IPS-20b (cell line): Measurements from ENCODE around the gene CHN1.
A peak's percentile ranks its signal among the peaks of the same experiment; 100 is the strongest.

Experiments
- H3K27ac ChIP-seq: one replicate; pipeline ENCODE4 v1.5.1; 2013; ENCODE audit warnings: low read length
- H3K27me3 ChIP-seq: 2 replicates; pipeline ENCODE4 v1.6.1; 2013; ENCODE audit warnings: mild to moderate bottlenecking, low read length, inconsistent platforms; ENCODE audit not compliant: insufficient read depth
- H3K36me3 ChIP-seq: 2 replicates; pipeline ENCODE4 v1.6.1; 2013; ENCODE audit warnings: low read depth, mild to moderate bottlenecking, inconsistent platforms, low read length, moderate library complexity; ENCODE audit not compliant: insufficient read depth
- H3K4me1 ChIP-seq: 2 replicates; pipeline ENCODE4 v1.6.1; 2013; ENCODE audit warnings: mild to moderate bottlenecking, control low read depth, inconsistent platforms, low read length, moderate library complexity; ENCODE audit not compliant: insufficient read depth
- H3K4me3 ChIP-seq: 2 replicates; pipeline ENCODE4 v1.5.1; 2013; ENCODE audit warnings: mild to moderate bottlenecking, low read length, inconsistent platforms
- H3K9ac ChIP-seq: 2 replicates; pipeline ENCODE4 v1.6.1; 2013; ENCODE audit warnings: low read depth, mild to moderate bottlenecking, inconsistent platforms, low read length, moderate library complexity
- H3K9me3 ChIP-seq: 2 replicates; pipeline ENCODE4 v1.6.1; 2013; ENCODE audit warnings: mild to moderate bottlenecking, low read depth, low read length, inconsistent platforms; ENCODE audit not compliant: insufficient read depth

CHN1 gene, protein sequence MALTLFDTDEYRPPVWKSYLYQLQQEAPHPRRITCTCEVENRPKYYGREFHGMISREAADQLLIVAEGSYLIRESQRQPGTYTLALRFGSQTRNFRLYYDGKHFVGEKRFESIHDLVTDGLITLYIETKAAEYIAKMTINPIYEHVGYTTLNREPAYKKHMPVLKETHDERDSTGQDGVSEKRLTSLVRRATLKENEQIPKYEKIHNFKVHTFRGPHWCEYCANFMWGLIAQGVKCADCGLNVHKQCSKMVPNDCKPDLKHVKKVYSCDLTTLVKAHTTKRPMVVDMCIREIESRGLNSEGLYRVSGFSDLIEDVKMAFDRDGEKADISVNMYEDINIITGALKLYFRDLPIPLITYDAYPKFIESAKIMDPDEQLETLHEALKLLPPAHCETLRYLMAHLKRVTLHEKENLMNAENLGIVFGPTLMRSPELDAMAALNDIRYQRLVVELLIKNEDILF

DNA sequence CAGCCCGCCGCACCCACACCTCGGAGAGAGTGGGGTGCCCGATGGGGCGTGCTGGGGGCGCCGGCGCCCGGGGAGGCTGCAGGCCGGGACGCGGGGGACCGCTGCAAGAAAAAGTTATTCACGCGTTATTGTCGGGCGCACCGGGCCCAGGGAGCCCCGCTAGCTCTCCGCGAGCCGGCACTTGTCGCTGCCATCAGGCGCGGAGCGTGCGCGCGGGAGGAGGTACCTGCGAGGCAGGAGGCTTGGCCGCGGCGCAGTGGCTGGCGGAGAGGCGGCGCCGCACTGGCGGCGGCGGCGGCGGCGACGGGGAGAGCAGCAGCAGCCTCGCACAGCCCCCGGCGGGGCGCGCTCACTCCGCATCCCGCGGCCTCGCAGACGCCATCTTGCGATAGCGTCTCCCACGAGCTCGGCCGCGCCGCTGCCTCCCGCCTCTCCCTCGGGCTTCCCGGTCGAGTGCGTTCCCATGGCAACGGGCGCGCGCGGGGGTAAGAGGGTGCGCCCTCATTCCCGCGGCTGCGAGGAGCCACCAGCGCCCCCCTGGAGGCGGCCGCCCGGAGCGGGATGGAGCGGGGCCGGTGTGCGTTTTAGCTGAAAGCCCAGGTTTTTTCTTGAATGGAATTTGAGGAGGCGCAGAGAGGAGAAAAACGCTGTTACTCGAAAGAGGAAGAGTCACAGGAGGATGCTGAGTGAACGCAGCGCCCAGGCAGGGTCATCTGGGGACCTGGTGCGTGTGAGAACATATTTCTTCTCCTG is at the start of gene CHN1:
TSS of gene CHN1 (minus strand) at position 402 of the 753 bp plus-strand sequence. CDS start 469 bp downstream, outside the sequence.
- H3K9me3 ChIP-seq, result no peaks in the 10 kb centered on the region
- peaks cover 36% of the 10 kb centered on the region; the same call in 1 of the 2 replicates for H3K4me1 ChIP-seq
- no peaks in the 10 kb centered on the region for H3K27me3 ChIP-seq
- H3K4me3 ChIP-seq, result peak within 1 kb of the TSS; percentile 92
- H3K9ac ChIP-seq, result peak within 1 kb of the TSS; percentile 86
- peak within 1 kb of the TSS; percentile 61 for H3K27ac ChIP-seq
- no peaks in the 10 kb centered on the region for H3K36me3 ChIP-seq

DNA sequence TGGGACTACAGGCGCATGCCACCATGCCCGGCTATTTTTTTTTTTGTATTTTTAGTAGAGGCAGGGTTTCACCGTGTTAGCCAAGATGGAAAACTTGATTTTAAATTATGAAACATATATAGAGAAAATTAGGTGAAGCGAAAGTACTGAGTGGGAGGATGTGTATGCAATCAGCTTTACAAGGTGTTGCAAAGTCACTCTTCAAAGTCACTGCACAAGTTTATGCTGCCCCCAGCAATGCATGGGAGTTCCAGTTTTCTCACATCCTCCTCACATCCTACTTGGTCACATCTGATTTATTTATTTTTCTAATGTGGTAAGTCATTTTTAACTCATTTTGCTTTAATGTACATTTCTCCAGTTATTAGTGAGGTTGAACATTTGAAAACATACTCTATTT is 49.2 kb upstream of the CHN1 start:
- Histone ChIP-seq H3K4me3 (no peak overlapping the region), H3K27me3 (no peaks in the 10 kb centered on the region), H3K9ac (no peak overlapping the region), H3K27ac (no peak overlapping the region), H3K4me1 (peaks cover 16% of the 10 kb centered on the region), H3K36me3 (no peaks in the 10 kb centered on the region), H3K9me3 (no peaks in the 10 kb centered on the region)

DNA sequence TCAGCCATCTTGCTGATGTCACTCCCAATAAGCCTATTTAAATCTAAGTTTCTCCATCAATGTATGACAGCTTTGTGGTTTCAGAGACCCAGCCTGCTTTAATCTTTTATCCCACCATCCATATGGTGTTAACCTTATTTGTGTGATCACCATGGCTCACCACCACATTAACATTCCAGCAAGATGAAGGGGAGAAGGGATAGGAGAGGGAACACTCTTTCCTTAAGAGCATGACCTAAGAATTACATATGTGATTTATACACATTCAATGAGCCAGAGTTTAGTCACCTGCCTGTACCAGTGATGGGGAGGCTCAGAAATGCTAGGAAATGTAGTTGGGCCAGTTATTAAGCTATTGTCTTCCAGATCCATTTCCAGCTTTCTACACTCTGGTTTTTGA is 44.5 kb upstream of the CHN1 start:
- H3K4me3 ChIP-seq, result no peak overlapping the region
- no peaks in the 10 kb centered on the region for H3K27me3 ChIP-seq
- no peak overlapping the region for H3K27ac ChIP-seq
- H3K9me3 ChIP-seq, result no peaks in the 10 kb centered on the region
- no peaks in the 10 kb centered on the region for H3K4me1 ChIP-seq
- H3K36me3 ChIP-seq, result no peaks in the 10 kb centered on the region
- H3K9ac ChIP-seq, result no peak overlapping the region

DNA sequence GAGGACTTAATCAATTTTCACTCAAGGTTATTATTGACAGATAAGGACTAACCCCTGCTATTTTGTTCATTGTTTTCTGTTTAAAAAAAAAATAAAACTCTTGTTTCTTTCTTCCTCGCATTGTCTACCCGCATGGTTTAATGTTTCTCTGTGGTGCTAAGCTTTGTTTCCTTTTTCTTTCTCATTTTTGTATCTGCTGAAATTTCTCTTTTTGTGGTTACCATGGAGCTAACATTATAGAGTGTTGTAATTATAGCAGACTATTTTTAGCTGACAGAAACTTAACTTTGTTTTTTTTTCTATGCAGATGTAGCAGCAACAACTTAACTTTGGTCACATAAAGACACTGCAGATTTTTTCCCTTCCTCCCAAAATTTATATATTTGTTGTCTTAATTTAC is 43.1 kb upstream of the CHN1 start:
- H3K4me1 ChIP-seq, result no peaks in the 10 kb centered on the region
- no peak overlapping the region for H3K9ac ChIP-seq
- no peaks in the 10 kb centered on the region for H3K36me3 ChIP-seq
- no peaks in the 10 kb centered on the region for H3K27me3 ChIP-seq
- H3K27ac ChIP-seq, result no peak overlapping the region
- H3K9me3 ChIP-seq, result no peaks in the 10 kb centered on the region
- H3K4me3 ChIP-seq, result no peak overlapping the region

DNA sequence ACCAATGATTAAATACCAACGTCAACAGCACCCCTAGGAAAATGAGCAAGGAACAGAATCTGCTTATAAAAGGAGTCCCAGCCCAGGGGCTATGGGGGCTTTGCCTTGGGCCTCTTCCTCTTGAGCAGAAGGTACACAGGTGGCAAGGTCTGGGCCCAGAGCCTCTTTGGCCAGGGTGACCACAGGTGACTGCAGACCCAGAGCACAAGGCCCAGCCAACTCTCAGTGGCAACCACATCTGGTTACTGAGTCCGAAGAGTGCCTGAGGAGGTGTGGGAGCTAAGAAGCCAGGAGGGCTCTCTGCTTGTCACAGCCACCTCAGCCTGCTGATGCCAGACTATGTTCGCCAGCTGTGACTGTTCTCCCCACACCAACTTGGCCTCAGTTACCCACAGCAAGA is 34.3 kb upstream of the CHN1 start:
- Histone ChIP-seq H3K27me3 (no peaks in the 10 kb centered on the region), H3K27ac (no peak overlapping the region), H3K36me3 (no peaks in the 10 kb centered on the region), H3K9ac (no peak overlapping the region), H3K9me3 (no peaks in the 10 kb centered on the region), H3K4me1 (no peaks in the 10 kb centered on the region), H3K4me3 (no peak overlapping the region)

DNA sequence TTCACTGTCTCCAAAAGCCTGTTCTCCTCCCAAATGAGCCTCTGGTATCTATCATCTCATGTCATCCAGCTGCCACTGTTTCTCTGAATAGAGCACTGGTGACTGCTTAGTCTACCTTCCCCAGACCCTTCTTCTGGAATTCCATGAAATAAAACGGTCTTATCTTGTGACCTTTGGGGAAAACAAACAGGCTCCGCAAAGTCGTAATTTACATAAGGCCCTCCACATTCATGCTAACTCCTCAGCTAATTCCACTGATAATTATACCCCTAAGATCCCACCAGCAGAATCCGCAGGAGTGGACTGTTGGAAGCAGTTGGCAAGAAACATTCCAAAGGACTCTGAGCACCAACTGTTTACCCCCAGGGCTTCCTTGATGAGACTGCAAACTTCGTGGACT is 33.9 kb upstream of the CHN1 start:
- Histone ChIP-seq H3K4me1 (no peaks in the 10 kb centered on the region), H3K9ac (no peak overlapping the region), H3K36me3 (no peaks in the 10 kb centered on the region), H3K9me3 (no peaks in the 10 kb centered on the region), H3K27me3 (no peaks in the 10 kb centered on the region), H3K4me3 (no peak overlapping the region), H3K27ac (no peak overlapping the region)

DNA sequence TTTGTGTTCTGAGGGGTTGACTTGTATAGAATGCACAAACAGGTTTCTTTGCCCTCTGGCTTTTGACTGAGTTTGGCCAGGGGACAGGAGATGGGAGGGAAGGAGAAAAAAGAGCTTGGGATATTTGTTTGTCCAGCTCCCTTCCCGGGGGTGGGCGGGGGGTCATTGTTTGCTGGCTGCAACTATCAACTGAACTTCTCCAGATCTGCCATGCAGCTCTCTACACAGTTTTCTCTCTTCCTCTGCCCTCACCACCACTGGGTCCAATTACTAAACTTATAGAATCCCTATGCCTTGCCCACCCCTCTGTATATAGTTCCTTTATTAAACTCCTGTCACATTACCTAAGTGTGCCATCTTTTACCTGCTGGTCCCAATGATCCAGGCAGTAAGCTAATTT is 32.8 kb upstream of the CHN1 start:
- Histone ChIP-seq H3K4me1 (no peaks in the 10 kb centered on the region), H3K9ac (no peak overlapping the region), H3K9me3 (no peaks in the 10 kb centered on the region), H3K27ac (no peak overlapping the region), H3K27me3 (no peaks in the 10 kb centered on the region), H3K4me3 (no peak overlapping the region), H3K36me3 (no peaks in the 10 kb centered on the region)

DNA sequence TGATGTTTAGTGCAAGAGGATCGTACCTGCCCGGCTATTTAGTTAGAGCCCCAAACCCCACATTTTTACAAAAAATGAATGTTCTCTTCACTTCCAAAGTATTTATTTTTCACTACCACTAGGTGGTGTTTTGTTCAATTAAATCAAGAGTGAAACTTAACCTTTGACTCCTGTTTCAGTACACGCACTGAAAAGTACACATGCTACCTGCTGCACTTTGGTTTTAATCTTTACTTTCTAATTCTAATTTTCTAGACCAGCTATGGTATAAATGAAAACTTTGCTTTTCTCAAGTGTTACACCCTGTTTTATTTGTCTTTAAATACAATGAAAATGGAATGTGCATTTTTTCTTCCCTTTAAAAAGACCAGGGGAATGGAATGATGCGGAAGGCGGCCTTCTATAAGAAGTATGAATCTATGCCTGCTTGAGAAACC is 31.4 kb upstream of the CHN1 start:
- no peaks in the 10 kb centered on the region for H3K9me3 ChIP-seq
- H3K4me3 ChIP-seq, result no peak overlapping the region
- no peak overlapping the region for H3K27ac ChIP-seq
- H3K36me3 ChIP-seq, result no peaks in the 10 kb centered on the region
- no peaks in the 10 kb centered on the region for H3K4me1 ChIP-seq
- H3K9ac ChIP-seq, result no peak overlapping the region
- H3K27me3 ChIP-seq, result no peaks in the 10 kb centered on the region

DNA sequence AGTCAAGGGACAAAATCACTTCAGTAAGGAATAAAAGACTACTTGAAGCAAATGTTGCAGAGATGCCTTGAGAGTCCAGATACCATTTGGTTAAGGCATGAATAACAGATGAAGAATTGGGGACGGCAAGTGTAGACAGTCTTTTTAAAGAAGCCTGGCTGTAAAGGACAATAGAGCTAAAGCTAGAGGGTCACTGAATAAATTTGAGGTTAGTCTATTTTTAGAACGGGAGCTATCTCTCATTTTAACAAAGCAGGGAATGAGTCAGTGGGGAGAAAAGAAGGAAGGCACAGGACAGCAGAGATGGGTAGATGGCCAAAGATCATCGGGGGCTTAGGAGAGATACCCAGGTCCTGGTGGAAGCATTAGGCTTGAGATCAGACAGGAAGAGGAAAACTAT is 30.6 kb upstream of the CHN1 start:
- no peak overlapping the region for H3K4me3 ChIP-seq
- H3K27ac ChIP-seq, result no peak overlapping the region
- H3K4me1 ChIP-seq, result no peaks in the 10 kb centered on the region
- H3K9ac ChIP-seq, result no peak overlapping the region
- H3K9me3 ChIP-seq, result no peaks in the 10 kb centered on the region
- no peaks in the 10 kb centered on the region for H3K27me3 ChIP-seq
- H3K36me3 ChIP-seq, result no peaks in the 10 kb centered on the region

DNA sequence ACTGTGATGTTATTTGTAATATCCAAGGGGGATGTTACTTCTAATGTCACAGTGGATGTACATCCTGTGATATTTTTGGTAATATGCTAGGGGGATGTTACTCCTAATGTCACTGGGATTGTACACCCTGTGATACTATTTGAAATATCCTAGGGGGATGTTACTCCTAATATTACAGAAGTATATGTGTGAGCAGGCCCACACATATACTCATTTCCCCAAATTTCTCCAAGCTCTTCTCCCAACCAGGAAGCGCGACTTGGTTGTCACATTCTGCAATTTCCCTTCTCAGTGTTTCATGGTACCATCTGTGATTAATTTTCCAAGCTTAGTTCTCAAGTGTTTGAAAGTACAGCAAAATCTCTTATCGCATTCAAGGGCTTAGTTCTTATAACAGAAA is 29.5 kb upstream of the CHN1 start:
- Histone ChIP-seq H3K27me3 (no peaks in the 10 kb centered on the region), H3K36me3 (no peaks in the 10 kb centered on the region), H3K4me3 (no peak overlapping the region), H3K4me1 (no peaks in the 10 kb centered on the region), H3K27ac (no peak overlapping the region), H3K9me3 (no peaks in the 10 kb centered on the region), H3K9ac (no peak overlapping the region)

DNA sequence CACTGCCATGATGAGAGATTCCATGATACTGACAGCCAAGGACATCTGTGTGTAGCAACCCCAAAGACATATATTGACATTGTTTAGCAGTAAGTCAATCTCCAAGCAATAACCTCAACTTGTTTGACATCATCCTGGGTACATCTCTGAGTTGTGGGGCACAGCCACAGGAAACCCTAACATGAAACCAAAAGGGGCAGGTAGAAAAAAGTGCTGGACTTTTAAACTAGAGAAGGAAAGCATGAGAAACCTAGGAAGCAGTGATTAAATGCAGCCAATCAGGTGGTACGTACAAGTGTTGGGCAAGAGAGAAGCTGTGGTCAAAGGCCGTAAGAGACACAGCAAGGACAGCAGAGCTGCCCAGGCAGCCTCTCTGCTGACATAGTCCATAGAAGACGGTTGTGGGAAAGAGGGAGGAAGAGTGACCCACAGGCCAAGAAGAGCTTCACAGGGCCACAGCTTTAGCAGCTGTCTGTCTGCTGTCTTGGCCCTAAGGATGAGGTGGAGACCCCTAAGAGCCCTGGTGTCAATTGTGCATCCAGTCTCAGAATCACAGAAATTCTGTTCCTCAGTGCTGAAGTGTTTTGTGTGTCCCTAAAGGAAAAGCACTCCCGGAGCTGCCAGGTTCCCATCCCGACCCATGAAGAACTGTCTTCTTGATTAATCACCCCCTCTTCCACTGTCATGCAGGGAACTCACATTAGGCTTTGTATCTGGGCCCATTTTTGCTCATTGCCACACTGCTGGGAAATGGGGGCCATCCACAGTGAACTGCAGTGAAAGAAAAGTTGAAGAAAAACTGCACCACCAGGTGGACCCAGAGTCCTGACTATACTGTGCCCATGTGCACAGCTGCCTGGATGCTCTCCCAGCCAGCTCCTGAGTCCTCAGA is 25.4 kb upstream of the CHN1 start:
- Histone ChIP-seq H3K4me3 (no peak overlapping the region), H3K9me3 (no peaks in the 10 kb centered on the region), H3K9ac (no peak overlapping the region), H3K27ac (no peak overlapping the region), H3K36me3 (no peaks in the 10 kb centered on the region), H3K4me1 (no peaks in the 10 kb centered on the region), H3K27me3 (no peaks in the 10 kb centered on the region)
